Thymus (tissue), 11 donors: ENCODE data around the gene U2AF2. TPM values are rescaled to one million over a fixed set of nuclear protein-coding genes. Genes with fewer than 3 reads are reported as not detected.

ENCODE experiments used
- DNase-seq, 9 donors: peaks; one replicate each; pipeline ENCODE4 v3.0.0-alpha.2; 2013; ENCODE audit warnings: low spot score in 9 of 9, low read depth in 6 of 9, missing footprints in 1 of 9
- H3K27ac ChIP-seq, 2 donors: one replicate each; pipeline ENCODE4 v1.5.1; 2013; ENCODE audit warnings: control low read depth in 1 of 2, low read depth in 1 of 2, low read length in 1 of 2, mild to moderate bottlenecking in 1 of 2, moderate library complexity in 1 of 2
- H3K27me3 ChIP-seq, 2 donors: one replicate each; pipeline ENCODE4 v1.5.1; 2013; ENCODE audit warnings: low read length in 1 of 2; ENCODE audit not compliant: control insufficient read depth in 2 of 2, insufficient read depth in 1 of 2
- H3K36me3 ChIP-seq, 2 donors: one replicate each; pipeline ENCODE4 v1.5.1; 2013; ENCODE audit warnings: low read length in 1 of 2, mild to moderate bottlenecking in 1 of 2, moderate library complexity in 1 of 2; ENCODE audit not compliant: control insufficient read depth in 2 of 2, insufficient read depth in 2 of 2
- H3K4me1 ChIP-seq, 2 donors: one replicate each; pipeline ENCODE4 v1.5.1; 2013; ENCODE audit warnings: low read length in 2 of 2; ENCODE audit not compliant: control insufficient read depth in 2 of 2, insufficient read depth in 2 of 2
- H3K4me3 ChIP-seq, 2 donors: one replicate each; pipeline ENCODE4 v1.5.1; 2013; ENCODE audit warnings: low read length in 2 of 2, control low read depth in 1 of 2, mild to moderate bottlenecking in 1 of 2
- H3K9me3 ChIP-seq, 2 donors: one replicate each; pipeline ENCODE4 v1.5.1; 2013; ENCODE audit warnings: low read length in 1 of 2, mild to moderate bottlenecking in 1 of 2; ENCODE audit not compliant: control insufficient read depth in 2 of 2, insufficient read depth in 1 of 2
- WGBS: extraction: QIAGEN DNeasy Blood & Tissue Kit; methylation state at CpG from one replicate; pipeline ENCODE4 v1.1.7; 2013; 5-methylcytosine and 5-hydroxymethylcytosine counted together
- polyA plus RNA-seq: library from polyadenylated mRNA; stranded (reverse); fragments of 200-250 nt; gene quantifications from one replicate; pipeline ENCODE4 v1.2.3, GENCODE V29; 2013
- total RNA-seq: library from RNA; stranded (reverse); fragments of 120-200 nt; gene quantifications from one replicate; pipeline ENCODE4 v1.2.4, GENCODE V29; 2013
- donor health status: healthy.

U2AF2 gene
- total and polyA plus RNA-seq, 2 donors = 123 to 137 TPM

- WGBS = 98% methylated on average over 3 of the region's 3 CpGs
Measured at GRCh38 chr19:55611983-55612645, 42.7 kb upstream of the U2AF2 start.

GRCh38 chr19:55613396-55613795 lies 41.4 kb upstream of the U2AF2 start:
- Histone ChIP-seq H3K36me3 (peaks cover 25 to 53% of the 10 kb centered on the region in 2 donors), H3K9me3 (no peaks in the 10 kb centered on the region), H3K27me3 (no peaks in the 10 kb centered on the region), H3K27ac (no peak overlapping the region), H3K4me3 (no peak overlapping the region), H3K4me1 (no peaks in the 10 kb centered on the region)
- no peak for DNase-seq
- 98% methylated on average over 27 of the region's 27 CpGs for WGBS

More at GRCh38 chr19:55611983-55612645, 42.7 kb upstream of the U2AF2 start:
- Histone ChIP-seq H3K36me3 (peaks cover 19 to 47% of the 10 kb centered on the region in 2 donors), H3K4me3 (no peak overlapping the region), H3K27ac (no peak overlapping the region), H3K4me1 (peaks cover 0 to 1% of the 10 kb centered on the region in 2 donors), H3K27me3 (no peaks in the 10 kb centered on the region), H3K9me3 (no peaks in the 10 kb centered on the region)
- no peak for DNase-seq

- Histone ChIP-seq H3K27me3 (no peaks in the 10 kb centered on the region), H3K36me3 (peaks cover 25 to 53% of the 10 kb centered on the region in 2 donors), H3K27ac (no peak overlapping the region), H3K4me1 (no peaks in the 10 kb centered on the region), H3K9me3 (no peaks in the 10 kb centered on the region), H3K4me3 (no peak overlapping the region)
- WGBS = 98% methylated on average over 75 of the region's 75 CpGs
- DNase-seq = no peak
Measured at GRCh38 chr19:55613930-55614710, 40.7 kb upstream of the U2AF2 start.

- no peak overlapping the region for H3K27ac ChIP-seq
- 98% methylated on average over 98 of the region's 98 CpGs for WGBS
- H3K9me3 ChIP-seq = no peaks in the 10 kb centered on the region
- H3K4me1 ChIP-seq = peaks cover 0 to 4% of the 10 kb centered on the region in 2 donors
- peaks cover 17 to 46% of the 10 kb centered on the region in 2 donors for H3K36me3 ChIP-seq
- no peak for DNase-seq
- H3K27me3 ChIP-seq = no peaks in the 10 kb centered on the region
- no peak overlapping the region for H3K4me3 ChIP-seq
Measured at GRCh38 chr19:55614711-55615542, 39.9 kb upstream of the U2AF2 start.

GRCh38 chr19:55615543-55616394 lies 39.1 kb upstream of the U2AF2 start:
- no peaks in the 10 kb centered on the region for H3K9me3 ChIP-seq
- no peak overlapping the region for H3K4me3 ChIP-seq
- DNase-seq = no peak
- H3K4me1 ChIP-seq = peaks cover 2 to 13% of the 10 kb centered on the region in 2 donors
- H3K27ac ChIP-seq = no peak overlapping the region
- H3K27me3 ChIP-seq = no peaks in the 10 kb centered on the region
- H3K36me3 ChIP-seq = peaks cover 16 to 46% of the 10 kb centered on the region in 2 donors
- WGBS = 98% methylated on average over 88 of the region's 88 CpGs

- H3K27ac ChIP-seq = no peak overlapping the region
- WGBS = 99% methylated on average over 38 of the region's 38 CpGs
- no peaks in the 10 kb centered on the region for H3K9me3 ChIP-seq
- DNase-seq = no peak
- H3K4me3 ChIP-seq = no peak overlapping the region
- peaks cover 2 to 18% of the 10 kb centered on the region in 2 donors for H3K4me1 ChIP-seq
- peaks cover 18 to 49% of the 10 kb centered on the region in 2 donors for H3K36me3 ChIP-seq
- H3K27me3 ChIP-seq = no peaks in the 10 kb centered on the region
Measured at GRCh38 chr19:55616395-55616875, 38.4 kb upstream of the U2AF2 start.

GRCh38 chr19:55617426-55617825 lies 37.4 kb upstream of the U2AF2 start:
- no peak overlapping the region for H3K27ac ChIP-seq
- no peak for DNase-seq
- no peak overlapping the region for H3K4me3 ChIP-seq
- 99% methylated on average over 8 of the region's 8 CpGs for WGBS
- no peaks in the 10 kb centered on the region for H3K9me3 ChIP-seq
- H3K4me1 ChIP-seq = peaks cover 2 to 18% of the 10 kb centered on the region in 2 donors
- H3K36me3 ChIP-seq = peaks cover 20 to 58% of the 10 kb centered on the region in 2 donors
- H3K27me3 ChIP-seq = no peaks in the 10 kb centered on the region

- Histone ChIP-seq H3K9me3 (no peaks in the 10 kb centered on the region), H3K36me3 (peaks cover 20 to 54% of the 10 kb centered on the region in 2 donors), H3K4me1 (peaks cover 2 to 18% of the 10 kb centered on the region in 2 donors), H3K27me3 (no peaks in the 10 kb centered on the region), H3K27ac (no peak overlapping the region), H3K4me3 (no peak overlapping the region)
- DNase-seq = no peak
- WGBS = 97% methylated on average over 7 of the region's 7 CpGs
Measured at GRCh38 chr19:55618426-55618825, 36.4 kb upstream of the U2AF2 start.
